GM18498 (cell line): ENCODE results near the gene ADAMTS2.

Experiments
- ATAC-seq: cut with Tn5 transposase; IDR thresholded peaks from one replicate; pipeline ENCODE4 v1.9.1; 2021; ENCODE audit warnings: mild to moderate bottlenecking, moderate library complexity; ENCODE audit not compliant: unreplicated experiment

Gene ADAMTS2

DNA sequence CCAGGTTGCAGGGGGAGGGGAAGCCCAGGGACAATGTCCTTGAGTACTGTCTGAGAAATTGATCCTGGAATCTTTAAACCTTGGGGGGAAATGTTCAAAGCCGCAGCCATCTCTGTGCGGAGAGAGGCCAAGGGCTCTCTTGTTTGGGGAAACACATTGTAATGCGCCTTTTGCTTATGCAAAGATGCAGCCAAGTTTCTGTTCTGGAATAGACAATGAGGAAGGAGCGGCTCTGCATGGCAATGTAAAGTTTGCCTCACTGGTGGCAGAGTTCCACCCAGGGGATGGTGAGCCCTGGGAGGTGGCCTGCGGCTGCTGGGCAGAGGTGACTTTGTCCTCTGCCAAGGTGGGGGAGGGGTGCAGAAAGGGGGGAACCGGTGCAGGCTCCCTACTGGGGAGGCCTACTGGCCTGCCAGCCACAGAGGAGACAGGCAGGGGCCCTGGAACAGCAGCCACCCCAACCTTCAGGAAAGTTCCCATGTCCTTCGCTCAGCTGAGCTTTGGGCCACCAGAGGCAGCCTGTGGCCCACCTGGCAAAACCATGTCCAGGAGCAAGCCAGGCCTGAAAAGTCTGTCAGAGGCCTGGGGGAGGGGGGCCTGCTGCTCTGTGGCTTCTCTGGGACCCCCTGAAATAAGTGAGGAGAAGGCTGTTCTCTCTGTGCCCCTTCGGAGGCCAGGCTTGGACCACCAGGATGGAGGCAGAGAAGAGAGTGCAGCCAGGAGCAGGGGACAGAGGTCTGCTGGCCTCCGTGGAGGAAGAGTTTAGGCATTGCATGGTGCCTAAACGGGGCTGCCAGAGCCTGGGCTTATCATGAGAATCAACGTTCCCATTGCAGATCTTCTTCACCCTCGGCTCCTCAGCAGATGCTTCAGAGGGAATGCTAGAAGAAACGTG, 157.3 kb downstream of the ADAMTS2 start:
- no peak for ATAC-seq

- ATAC-seq: no peak
Measured at GRCh38 chr5:179187229-179187678, 158.0 kb downstream of the ADAMTS2 start.

DNA sequence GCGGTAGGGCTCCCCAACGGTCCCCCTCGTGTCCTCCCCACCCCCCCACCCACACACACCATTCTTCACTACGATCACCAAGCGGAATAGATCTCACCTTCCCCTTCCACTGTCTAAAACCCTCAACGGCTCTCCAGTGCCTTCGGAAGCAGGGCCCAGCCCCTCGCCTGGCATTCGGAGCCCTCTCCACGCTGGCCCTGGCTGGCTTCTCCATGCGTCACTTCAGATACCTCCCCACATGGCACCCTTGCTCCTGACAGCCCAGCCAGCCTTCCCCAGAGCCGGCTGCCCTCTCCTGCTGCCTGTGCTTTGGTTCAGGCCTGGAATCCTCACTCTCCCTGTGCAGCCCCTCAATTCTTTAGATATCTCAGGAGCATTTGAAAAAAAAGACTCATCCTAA, 158.5 kb downstream of the ADAMTS2 start:
- no peak for ATAC-seq

GRCh38 chr5:179185941-179186411, 159.3 kb downstream of the ADAMTS2 start:
- no peak for ATAC-seq

- ATAC-seq: no peak
Measured at GRCh38 chr5:179185256-179185940, 159.9 kb downstream of the ADAMTS2 start.

- no peak for ATAC-seq
Measured at GRCh38 chr5:179184521-179185050, 160.7 kb downstream of the ADAMTS2 start.

DNA sequence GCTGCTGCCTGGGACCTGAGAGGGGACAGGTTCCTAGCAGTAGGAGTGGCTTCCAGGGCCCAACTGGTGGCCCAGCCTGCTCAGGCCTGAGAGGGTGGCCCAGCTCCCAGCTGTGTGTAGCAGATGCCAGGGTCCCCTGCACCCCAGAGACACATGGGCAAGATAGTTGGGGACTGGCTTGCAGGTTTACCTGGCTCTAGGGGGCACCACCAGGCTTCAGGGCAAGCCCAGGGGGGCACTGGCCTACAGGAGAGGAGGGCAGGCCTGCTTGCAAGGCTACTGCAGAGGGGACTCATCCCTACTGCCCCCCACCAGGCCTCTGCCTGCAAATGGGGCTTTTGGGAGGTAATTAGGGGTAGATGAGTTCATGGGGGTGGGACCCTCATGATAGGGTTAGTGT, 161.8 kb downstream of the ADAMTS2 start:
- ATAC-seq: no peak

DNA sequence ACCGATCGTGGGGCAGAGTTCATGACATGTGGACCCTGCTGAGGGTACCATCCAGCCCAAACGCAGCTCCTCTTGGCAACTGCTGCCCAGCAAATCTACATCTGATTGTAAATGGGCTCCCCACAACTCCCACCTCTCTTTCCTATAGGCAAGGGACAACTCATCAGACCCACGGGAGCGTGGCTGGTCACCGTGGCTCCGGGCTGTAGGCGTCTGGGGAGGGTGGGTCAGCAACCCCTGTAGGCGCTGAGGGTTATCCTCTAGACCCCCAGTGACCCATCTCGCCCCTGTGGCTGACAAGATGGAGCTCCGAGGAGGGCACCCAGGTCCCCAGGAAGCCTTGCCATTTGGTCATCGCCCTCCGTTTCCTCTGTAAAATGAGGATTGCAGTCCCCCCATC, 162.7 kb downstream of the ADAMTS2 start:
- no peak for ATAC-seq

GRCh38 chr5:179181988-179182387, 163.3 kb downstream of the ADAMTS2 start:
- ATAC-seq: no peak

DNA sequence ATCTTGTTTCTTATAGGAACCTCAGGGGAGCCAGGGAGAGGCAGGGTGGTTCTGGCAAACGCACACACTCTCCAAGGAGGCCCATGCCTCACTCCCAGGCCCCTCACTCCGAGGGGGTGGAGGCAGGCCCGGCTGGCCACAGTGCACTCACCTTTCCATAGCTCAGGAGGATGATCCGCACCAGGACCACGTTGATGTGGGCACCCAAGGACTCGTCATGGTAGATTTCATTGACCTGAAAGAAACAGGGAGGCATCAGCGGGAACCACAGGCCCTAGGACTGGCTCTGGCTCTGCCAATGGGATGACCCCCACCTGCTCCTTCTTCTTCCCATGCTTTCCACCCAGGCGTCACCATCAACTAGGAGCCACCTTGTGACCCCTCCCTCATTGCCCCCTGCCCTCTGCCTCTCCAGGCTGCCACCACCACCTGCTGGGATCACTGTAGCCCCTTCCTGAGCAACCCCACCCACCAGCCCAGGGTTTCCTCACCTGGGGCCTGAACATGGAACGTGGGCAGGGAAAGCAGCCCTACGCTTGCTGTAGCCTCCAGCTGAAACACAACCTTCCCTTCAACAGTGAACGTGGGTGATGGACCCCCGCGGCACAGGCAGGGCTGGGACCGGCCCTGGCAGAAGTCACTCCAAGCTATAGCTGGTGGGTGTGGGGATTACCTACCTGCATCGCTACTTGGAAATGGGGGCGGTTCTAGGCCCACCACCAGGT, 164.2 kb downstream of the ADAMTS2 start:
- no peak for ATAC-seq

GRCh38 chr5:179180061-179180610, 165.1 kb downstream of the ADAMTS2 start:
- ATAC-seq: no peak

GRCh38 chr5:179177711-179178575, 167.3 kb downstream of the ADAMTS2 start:
- no peak for ATAC-seq

DNA sequence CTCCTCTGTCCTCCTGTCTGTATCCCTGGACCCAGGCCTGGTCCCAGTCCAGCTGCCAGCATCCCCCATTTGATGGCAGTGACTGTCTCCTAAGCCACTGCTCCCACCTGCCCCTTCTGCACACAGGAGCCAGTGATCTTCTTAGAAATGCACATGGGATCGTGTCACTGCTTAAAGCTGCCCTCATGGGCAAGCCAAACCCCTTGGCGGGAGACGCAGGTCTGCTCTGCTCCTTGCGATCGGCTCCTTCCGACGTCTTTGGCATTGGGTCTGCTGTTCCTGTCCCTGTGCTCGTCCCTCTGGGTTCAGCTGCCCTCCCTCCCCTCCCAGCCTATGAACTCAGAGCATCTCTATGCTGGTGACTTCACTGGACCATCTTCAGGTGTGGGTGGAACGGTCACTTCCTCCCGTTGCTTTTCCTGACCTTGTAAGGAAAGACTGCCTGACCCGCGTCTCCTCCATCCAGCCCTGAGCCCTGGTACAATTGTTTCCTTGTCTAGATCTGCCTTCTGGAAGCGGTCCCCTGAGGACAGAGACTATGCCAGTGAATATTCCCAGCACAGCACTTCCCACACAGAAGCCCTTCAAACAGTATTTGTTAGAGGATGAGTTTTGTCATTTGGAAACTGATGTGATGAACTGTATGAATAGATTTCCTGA, 168.6 kb downstream of the ADAMTS2 start:
- no peak for ATAC-seq

DNA sequence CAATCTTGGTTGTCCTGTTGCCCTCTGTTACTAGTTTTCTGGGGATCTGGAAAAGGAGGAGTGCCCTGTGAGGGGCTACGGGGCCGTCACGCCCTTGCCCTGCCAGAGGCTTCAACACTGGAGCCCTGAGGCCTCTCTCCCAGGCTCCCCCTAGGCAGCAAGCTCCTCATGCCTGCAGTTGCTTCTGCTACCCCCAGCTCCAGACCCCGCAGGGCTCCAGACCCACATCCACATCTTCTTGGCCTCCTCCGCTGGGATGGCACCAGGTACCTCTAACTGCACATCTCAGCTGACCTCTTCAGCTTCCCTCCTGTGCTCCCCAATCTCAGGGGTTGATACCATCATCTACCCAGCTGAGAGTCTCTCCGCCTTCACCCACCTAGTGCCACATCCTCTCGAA, 169.1 kb downstream of the ADAMTS2 start:
- ATAC-seq: no peak

- ATAC-seq: no peak
Measured at GRCh38 chr5:179171816-179172745, 173.2 kb downstream of the ADAMTS2 start.

DNA sequence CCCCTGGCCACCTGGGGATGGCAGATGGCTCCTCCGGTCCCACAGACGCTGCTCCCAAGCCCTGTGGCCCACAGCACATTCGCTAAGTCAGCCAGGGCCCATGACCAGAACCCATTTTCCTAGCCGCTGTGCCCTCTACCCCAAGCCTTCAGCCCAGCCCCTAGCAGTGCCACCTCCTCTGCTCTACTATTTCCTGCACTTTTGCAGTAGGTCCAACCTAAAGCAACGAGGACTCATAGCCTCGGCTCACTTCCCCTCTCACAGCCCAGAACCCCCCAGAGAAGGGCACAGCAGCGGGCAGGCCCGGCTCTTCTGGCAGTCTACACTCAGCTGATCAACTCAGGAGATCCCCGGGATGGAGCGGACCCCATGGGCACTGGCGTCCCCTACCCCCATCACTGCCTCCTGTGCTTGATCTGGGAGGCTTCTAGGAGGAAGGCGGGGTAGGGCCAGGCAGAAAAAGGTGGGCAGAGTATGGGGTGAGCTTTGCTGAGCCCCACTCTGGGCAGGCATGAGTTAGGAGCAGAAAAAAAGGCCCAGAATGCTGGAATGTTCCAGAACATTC, 173.9 kb downstream of the ADAMTS2 start:
- no peak for ATAC-seq

DNA sequence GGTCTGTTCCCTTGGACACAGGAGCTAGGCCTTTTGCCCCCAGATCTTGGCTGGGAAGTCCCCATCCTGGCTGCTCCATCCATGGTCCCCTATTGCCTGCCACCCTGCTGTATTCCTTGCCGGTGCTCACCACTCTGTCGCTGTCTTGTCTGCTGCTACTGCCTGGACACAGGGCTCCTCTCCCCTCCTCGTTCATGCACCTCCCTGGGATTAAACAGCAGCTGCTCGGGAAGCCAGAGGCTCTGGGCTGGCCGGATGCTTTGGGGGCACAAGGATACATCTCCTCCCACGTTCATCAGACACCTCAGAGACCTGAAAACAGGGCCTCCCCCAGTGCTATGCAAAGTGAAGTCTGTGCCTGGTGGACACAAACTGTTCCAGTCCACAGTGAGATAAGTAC, 174.7 kb downstream of the ADAMTS2 start:
- ATAC-seq: no peak

GRCh38 chr5:179169836-179170235, 175.4 kb downstream of the ADAMTS2 start:
- ATAC-seq: no peak
